ENCODE data around the gene MICU2. TPM values are rescaled to one million over a fixed set of nuclear protein-coding genes. Genes with fewer than 3 reads are reported as not detected.

MICU2 gene
- total and polyA plus RNA-seq, 2 of the 13 experiments (the other 11 are each of a cell fraction or from before 2014, with no cell fraction given) = 31.7 to 42.4 TPM

GRCh38 chr13:21458813-21459701, 144.9 kb downstream of the MICU2 start, which contains the start of gene ZDHHC20 (continued):
- no peak for TF ChIP-seq ZNF318 (CRISPR knock-in tag; IDR thresholded peaks at IDR 0.05)
- TF ChIP-seq ZNF644 (CRISPR knock-in tag; IDR thresholded peaks at IDR 0.05; ENCODE audit: low read depth) = no peak
- TF ChIP-seq ZNF251 (CRISPR knock-in tag; IDR thresholded peaks at IDR 0.05) = no peak
- no peak for TF ChIP-seq SMAD3 (CRISPR knock-in tag; IDR thresholded peaks at IDR 0.05)
- no peak for TF ChIP-seq PITX1 (CRISPR knock-in tag; IDR thresholded peaks at IDR 0.05)
- no peak for TF ChIP-seq CENPT (CRISPR knock-in tag; IDR thresholded peaks at IDR 0.05; ENCODE audit: low read depth)
- no peak for TF ChIP-seq ZBTB34 (CRISPR knock-in tag; IDR thresholded peaks at IDR 0.05)
- no peak for TF ChIP-seq ZNF280D (CRISPR knock-in tag; IDR thresholded peaks at IDR 0.05)
- no peak for TF ChIP-seq ZNF101 (CRISPR knock-in tag; IDR thresholded peaks at IDR 0.05; ENCODE audit: borderline replicate concordance, low read depth)
- no peak for TF ChIP-seq KDM6A (CRISPR knock-in tag; IDR thresholded peaks at IDR 0.05; ENCODE audit: low read depth)
- no peak for TF ChIP-seq ZNF20 (CRISPR knock-in tag; IDR thresholded peaks at IDR 0.05)
- TF ChIP-seq TGIF2 (CRISPR knock-in tag; IDR thresholded peaks at IDR 0.05) = no peak

All from HepG2 (cell line).